H9 (cell line): ENCODE results near the gene STK24. TPM values are rescaled to one million over a fixed set of nuclear protein-coding genes. Genes with fewer than 3 reads are reported as not detected.

Experiments
- DNase-seq: peaks from one replicate; pipeline ENCODE4 v3.0.0-alpha.2; 2017
- H2AFZ ChIP-seq: one replicate; pipeline ENCODE4 v1.6.1; 2013; ENCODE audit warnings: mild to moderate bottlenecking, low read length, control low read depth, moderate library complexity
- H2AK5ac ChIP-seq: 2 replicates; pipeline ENCODE4 v1.6.1; 2013; ENCODE audit warnings: low read length, control low read depth, mixed read lengths; ENCODE audit not compliant: insufficient read length
- H2BK120ac ChIP-seq: one replicate; pipeline ENCODE4 v1.6.1; 2013; ENCODE audit warnings: low read depth, mild to moderate bottlenecking, low read length, control low read depth, inconsistent platforms; ENCODE audit not compliant: poor library complexity, severe bottlenecking
- H2BK12ac ChIP-seq: 2 replicates; pipeline ENCODE4 v1.6.1; 2013; ENCODE audit warnings: low read length, control low read depth, mixed read lengths, low read depth; ENCODE audit not compliant: insufficient read length
- H2BK15ac ChIP-seq: 2 replicates; pipeline ENCODE4 v1.6.1; 2013; ENCODE audit warnings: low read depth, low read length, control low read depth
- H2BK20ac ChIP-seq: one replicate; pipeline ENCODE4 v1.6.1; 2013; ENCODE audit warnings: low read depth, mild to moderate bottlenecking, low read length, control low read depth, inconsistent platforms; ENCODE audit not compliant: poor library complexity, severe bottlenecking
- H2BK5ac ChIP-seq: 2 replicates; pipeline ENCODE4 v1.6.1; 2013; ENCODE audit warnings: low read length, control low read depth, mixed read lengths; ENCODE audit not compliant: insufficient read length
- H3K14ac ChIP-seq: 2 replicates; pipeline ENCODE4 v1.6.1; 2013; ENCODE audit warnings: low read length, control low read depth; ENCODE audit not compliant: insufficient read depth
- H3K18ac ChIP-seq: 2 replicates; pipeline ENCODE4 v1.6.1; 2013; ENCODE audit warnings: low read depth, mild to moderate bottlenecking, mixed read lengths, low read length, control low read depth; ENCODE audit not compliant: insufficient read length
- H3K23ac ChIP-seq: 2 replicates; pipeline ENCODE4 v1.6.1; 2013; ENCODE audit warnings: low read length, control low read depth, mixed read lengths, low read depth; ENCODE audit not compliant: insufficient read length
- H3K23me2 ChIP-seq: 2 replicates; pipeline ENCODE4 v1.6.1; 2013; ENCODE audit warnings: low read depth, mild to moderate bottlenecking, mixed read lengths, low read length, control low read depth; ENCODE audit not compliant: insufficient read length, poor library complexity, severe bottlenecking
- H3K27ac ChIP-seq: 2 replicates; pipeline ENCODE4 v1.5.1; 2013; ENCODE audit warnings: low read length, control low read depth, mixed read lengths, low read depth; ENCODE audit not compliant: insufficient read length
- H3K27me3 ChIP-seq: 2 replicates; pipeline ENCODE4 v1.6.1; 2013; ENCODE audit warnings: low read length, control low read depth, inconsistent platforms; ENCODE audit not compliant: insufficient read depth
- H3K4ac ChIP-seq: 2 replicates; pipeline ENCODE4 v1.6.1; 2013; ENCODE audit warnings: low read depth, mild to moderate bottlenecking, control low read depth, inconsistent platforms, low read length, moderate library complexity
- H3K4me1 ChIP-seq: 2 replicates; pipeline ENCODE4 v1.6.1; 2013; ENCODE audit warnings: low read length, control low read depth, inconsistent platforms; ENCODE audit not compliant: insufficient read depth
- H3K4me2 ChIP-seq: 2 replicates; pipeline ENCODE4 v1.6.1; 2013; ENCODE audit warnings: low read length, control low read depth, mixed read lengths; ENCODE audit not compliant: insufficient read length, insufficient read depth
- H3K56ac ChIP-seq: 2 replicates; pipeline ENCODE4 v1.6.1; 2013; ENCODE audit warnings: low read depth, mild to moderate bottlenecking, mixed read lengths, low read length, control low read depth; ENCODE audit not compliant: insufficient read length
- H3K79me1 ChIP-seq: 2 replicates; pipeline ENCODE4 v1.6.1; 2013; ENCODE audit warnings: low read depth, mild to moderate bottlenecking, moderate library complexity, low read length, control low read depth, inconsistent platforms; ENCODE audit not compliant: insufficient read depth, poor library complexity, severe bottlenecking
- H3K79me2 ChIP-seq: 2 replicates; pipeline ENCODE4 v1.6.1; 2013; ENCODE audit warnings: low read length, control low read depth, inconsistent platforms; ENCODE audit not compliant: insufficient read depth
- H3K9ac ChIP-seq: 2 replicates; pipeline ENCODE4 v1.6.1; 2013; ENCODE audit warnings: low read length, control low read depth, mixed read lengths; ENCODE audit not compliant: insufficient read length; ENCODE audit errors: extremely low read depth
- H3K9me3 ChIP-seq: one replicate; pipeline ENCODE4 v1.6.1; 2013; ENCODE audit warnings: low read depth, low read length, inconsistent platforms; ENCODE audit not compliant: control insufficient read depth
- H3T11ph ChIP-seq: one replicate; pipeline ENCODE4 v1.6.1; 2013; ENCODE audit warnings: mild to moderate bottlenecking, low read length, control low read depth, inconsistent platforms
- H4K20me1 ChIP-seq: one replicate; pipeline ENCODE4 v1.6.1; 2013; ENCODE audit not compliant: control insufficient read depth, insufficient read length, insufficient read depth
- H4K5ac ChIP-seq: 2 replicates; pipeline ENCODE4 v1.6.1; 2013; ENCODE audit warnings: low read depth, mild to moderate bottlenecking, mixed read lengths, low read length, control low read depth; ENCODE audit not compliant: insufficient read length
- H4K8ac ChIP-seq: replicated peaks from 2 replicates; pipeline ENCODE4 v1.6.1; 2013; ENCODE audit warnings: low read length, control low read depth, mixed read lengths, low read depth; ENCODE audit not compliant: insufficient read length
- H4K91ac ChIP-seq: 2 replicates; pipeline ENCODE4 v1.6.1; 2013; ENCODE audit warnings: low read depth, mild to moderate bottlenecking, moderate library complexity, mixed read lengths, low read length, control low read depth; ENCODE audit not compliant: insufficient read length
- H3K27ac Mint-ChIP-seq, 3 experiments: 2 replicates in 2 of 3; 3 replicates in 1 of 3; pipeline ENCODE4 v1.8.0; 2020 to 2021; ENCODE audit warnings: mixed read lengths in 3 of 3, mild to moderate bottlenecking in 1 of 3, moderate library complexity in 1 of 3
- H3K27me3 Mint-ChIP-seq: 2 replicates; pipeline ENCODE4 v1.8.0; 2021; ENCODE audit warnings: low read depth, mild to moderate bottlenecking, moderate library complexity, mixed read lengths
- H3K36me3 Mint-ChIP-seq, 3 experiments: 2 replicates in 2 of 3; 3 replicates in 1 of 3; pipeline ENCODE4 v1.8.0; 2020 to 2021; ENCODE audit warnings: low read depth in 3 of 3, mixed read lengths in 3 of 3; ENCODE audit not compliant: insufficient read depth in 1 of 3
- H3K4me1 Mint-ChIP-seq, 2 experiments: 2 replicates each; pipeline ENCODE4 v1.8.0; 2020; ENCODE audit warnings: mixed read lengths in 2 of 2
- H3K4me3 Mint-ChIP-seq, 2 experiments: 2 replicates in 1 of 2; 3 replicates in 1 of 2; pipeline ENCODE4 v1.8.0; 2020 to 2021; ENCODE audit warnings: mild to moderate bottlenecking in 2 of 2, mixed read lengths in 2 of 2, moderate library complexity in 1 of 2
- H3K9me3 Mint-ChIP-seq, 2 experiments: 2 replicates in 1 of 2; 3 replicates in 1 of 2; pipeline ENCODE4 v1.8.0; 2020; ENCODE audit warnings: mild to moderate bottlenecking in 2 of 2, mixed read lengths in 2 of 2, moderate library complexity in 1 of 2
- WGBS: extraction: QIAGEN DNeasy Blood & Tissue Kit; methylation state at CpG from one replicate; pipeline ENCODE4 v1.1.7; 2013; ENCODE audit warnings: missing lambda C conversion rate, low lambda C conversion rate, mixed read lengths; ENCODE audit not compliant: insufficient read length; ENCODE audit errors: extremely low coverage; 5-methylcytosine and 5-hydroxymethylcytosine counted together
- total RNA-seq: library from RNA; stranded (reverse); gene quantifications from 2 replicates; pipeline ENCODE4 v1.2.1, GENCODE V29; 2021
- TF ChIP-seq, protein P1 (sequence below): fragments of 200-600 bp; sonication (generic); conservative IDR thresholded peaks from 3 replicates; pipeline ENCODE4 v1.8.0; 2021; ENCODE audit warnings: antibody characterized with exemption, mild to moderate bottlenecking

STK24 gene
- total RNA-seq, 1 experiment from 2014 or later, result 134 TPM

DNA sequence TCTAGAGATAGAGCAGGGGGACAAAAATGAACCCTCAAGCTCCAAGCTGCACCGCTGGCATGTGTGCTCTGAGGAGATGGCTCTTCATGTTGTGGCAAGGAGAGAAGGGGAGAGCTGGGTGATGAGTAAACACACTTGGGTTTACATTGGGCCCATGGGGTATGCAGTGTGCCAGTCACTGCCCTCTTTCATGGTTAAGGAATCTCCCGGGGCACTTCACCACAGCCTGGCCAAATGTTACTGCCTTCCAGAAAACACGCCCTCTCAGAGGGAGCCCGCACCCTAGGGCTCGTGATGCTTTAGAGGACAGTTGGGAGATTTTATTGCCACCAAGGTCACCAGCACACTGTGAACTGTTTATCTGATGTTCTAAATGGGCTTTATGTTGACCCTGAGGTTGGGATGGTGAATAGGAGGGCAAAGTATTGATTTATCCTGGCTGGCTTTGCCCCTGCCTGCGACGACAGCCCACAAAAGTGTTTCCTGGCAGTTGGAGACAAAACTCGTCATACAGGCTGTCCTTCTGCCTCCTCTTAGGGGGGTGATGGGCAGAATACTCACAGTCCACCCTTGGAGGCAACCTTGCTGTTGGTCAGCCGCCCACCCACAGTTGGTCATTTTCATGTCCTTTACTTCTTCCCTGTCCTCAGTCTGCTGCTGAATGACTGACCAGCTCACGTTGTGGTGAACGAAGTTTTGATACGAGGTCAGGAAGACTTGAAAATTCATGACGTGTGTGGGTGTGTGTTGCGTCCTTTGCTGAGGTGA is 156.9 kb downstream of the STK24 start:
- no peaks in the 10 kb centered on the region for H3K23me2 ChIP-seq
- no CpG with 5 or more reads among the region's 14 CpGs for WGBS
- H3K9me3 ChIP-seq, result no peaks in the 10 kb centered on the region
- H3K4me1 Mint-ChIP-seq, result no peaks in the 10 kb centered on the region
- no peak for DNase-seq
- no peaks in the 10 kb centered on the region for H3K27me3 Mint-ChIP-seq
- no peak overlapping the region for H3T11ph ChIP-seq
- H4K5ac ChIP-seq, result no peak overlapping the region
- no peak overlapping the region for H3K27ac ChIP-seq
- no peak overlapping the region for H2AK5ac ChIP-seq
- H3K4me3 Mint-ChIP-seq, result no peak overlapping the region
- no peak overlapping the region for H2BK5ac ChIP-seq
- H2BK20ac ChIP-seq, result no peak overlapping the region
- H3K79me1 ChIP-seq, result no peaks in the 10 kb centered on the region
- no peak overlapping the region for H2AFZ ChIP-seq
- H4K8ac ChIP-seq, result no peak overlapping the region
- no peak overlapping the region for H2BK120ac ChIP-seq
- no peak overlapping the region for H3K23ac ChIP-seq
- no peak overlapping the region for H3K9ac ChIP-seq
- no peaks in the 10 kb centered on the region for H4K20me1 ChIP-seq
- H3K56ac ChIP-seq, result no peak overlapping the region
- peaks cover 13 to 43% (median 39%) of the 10 kb centered on the region in 3 experiments for H3K36me3 Mint-ChIP-seq
- no peaks in the 10 kb centered on the region for H3K79me2 ChIP-seq
- no peaks in the 10 kb centered on the region for H3K27me3 ChIP-seq
- H3K14ac ChIP-seq, result no peak overlapping the region
- H3K4me2 ChIP-seq, result no peak overlapping the region
- TF ChIP-seq, protein P1, sequence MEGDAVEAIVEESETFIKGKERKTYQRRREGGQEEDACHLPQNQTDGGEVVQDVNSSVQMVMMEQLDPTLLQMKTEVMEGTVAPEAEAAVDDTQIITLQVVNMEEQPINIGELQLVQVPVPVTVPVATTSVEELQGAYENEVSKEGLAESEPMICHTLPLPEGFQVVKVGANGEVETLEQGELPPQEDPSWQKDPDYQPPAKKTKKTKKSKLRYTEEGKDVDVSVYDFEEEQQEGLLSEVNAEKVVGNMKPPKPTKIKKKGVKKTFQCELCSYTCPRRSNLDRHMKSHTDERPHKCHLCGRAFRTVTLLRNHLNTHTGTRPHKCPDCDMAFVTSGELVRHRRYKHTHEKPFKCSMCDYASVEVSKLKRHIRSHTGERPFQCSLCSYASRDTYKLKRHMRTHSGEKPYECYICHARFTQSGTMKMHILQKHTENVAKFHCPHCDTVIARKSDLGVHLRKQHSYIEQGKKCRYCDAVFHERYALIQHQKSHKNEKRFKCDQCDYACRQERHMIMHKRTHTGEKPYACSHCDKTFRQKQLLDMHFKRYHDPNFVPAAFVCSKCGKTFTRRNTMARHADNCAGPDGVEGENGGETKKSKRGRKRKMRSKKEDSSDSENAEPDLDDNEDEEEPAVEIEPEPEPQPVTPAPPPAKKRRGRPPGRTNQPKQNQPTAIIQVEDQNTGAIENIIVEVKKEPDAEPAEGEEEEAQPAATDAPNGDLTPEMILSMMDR, result no peak
- no peaks in the 10 kb centered on the region for H3K9me3 Mint-ChIP-seq
- no peak overlapping the region for H3K27ac Mint-ChIP-seq
- H2BK12ac ChIP-seq, result no peak overlapping the region
- H4K91ac ChIP-seq, result no peak overlapping the region
- H3K4ac ChIP-seq, result no peak overlapping the region
- no peak overlapping the region for H2BK15ac ChIP-seq
- no peak overlapping the region for H3K18ac ChIP-seq
- H3K4me1 ChIP-seq, result no peaks in the 10 kb centered on the region
